ENCODE measurements around the gene PGBD2.
"Not testable (repeated sequence)": the region's sequence is repeated elsewhere in the genome, so short reads cannot be mapped to it uniquely, and the experiment has no call there.

Gene PGBD2

GRCh38 chr1:248904437-248905216 lies 1.4 kb upstream of the PGBD2 start:
- Mint-ChIP-seq H3K36me3 (ENCODE audit: low read depth) (no peaks in the 10 kb centered on the region), H3K27me3 (peaks cover 1% of the 10 kb centered on the region), H3K27ac (no peak overlapping the region), H3K4me3 (no peak overlapping the region), H3K9me3 (no peaks in the 10 kb centered on the region), H3K4me1 (ENCODE audit: low read depth) (peaks cover 25% of the 10 kb centered on the region)

- Mint-ChIP-seq H3K9me3 (no peaks in the 10 kb centered on the region), H3K4me1 (ENCODE audit: low read depth) (peaks cover 25% of the 10 kb centered on the region), H3K27me3 (no peaks in the 10 kb centered on the region), H3K27ac (peak overlapping the region; percentile 95), H3K4me3 (peak overlapping the region; percentile 93), H3K36me3 (ENCODE audit: low read depth) (no peaks in the 10 kb centered on the region)
Observed at GRCh38 chr1:248905662-248906008, 400 bp upstream of the PGBD2 start.

DNA sequence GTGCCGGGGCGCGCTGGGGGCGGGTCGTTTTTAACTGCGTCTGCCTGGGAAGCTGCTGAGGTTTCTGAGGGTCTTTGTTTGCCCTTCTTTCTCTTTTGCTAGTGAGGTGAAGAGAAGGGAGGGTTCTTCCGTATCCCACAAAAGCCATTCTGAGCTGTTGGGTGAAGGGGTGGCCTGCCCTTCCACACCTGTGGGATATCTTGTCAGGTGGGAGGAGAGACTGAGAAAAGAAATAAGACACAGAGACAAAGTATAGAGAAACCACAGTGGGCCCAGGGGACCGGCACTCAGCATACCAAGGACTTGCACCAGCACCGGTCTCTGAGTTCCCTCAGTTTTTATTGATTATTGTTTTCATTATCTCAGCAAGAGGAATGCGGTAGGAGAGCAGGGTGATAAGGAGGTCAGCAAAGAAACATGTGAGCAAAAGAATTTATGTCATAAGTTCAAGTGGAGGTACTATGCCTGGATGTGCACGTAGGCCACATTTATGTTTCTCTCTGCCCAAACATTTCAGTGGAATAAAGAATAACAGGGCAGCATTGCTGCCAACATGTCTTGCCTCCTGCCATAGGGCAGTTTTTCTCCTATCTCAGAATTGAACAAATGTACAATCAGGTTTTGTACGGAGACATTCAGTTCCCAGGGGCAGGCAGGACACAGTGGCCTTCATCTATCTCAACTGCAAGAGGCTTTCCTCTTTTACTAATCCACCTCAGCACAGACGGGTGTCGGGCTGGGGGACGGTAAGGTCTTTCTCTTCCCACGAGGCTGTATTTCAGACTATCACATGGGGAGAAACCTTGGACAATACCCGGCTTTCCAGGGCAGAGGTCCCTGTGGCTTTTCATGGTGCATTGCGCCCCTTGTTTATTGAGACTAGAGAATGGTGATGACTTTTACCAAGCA lies 972 bp downstream of the PGBD2 start:
- Mint-ChIP-seq H3K4me1 (ENCODE audit: low read depth) (peaks cover 25% of the 10 kb centered on the region), H3K9me3 (no peaks in the 10 kb centered on the region)

GRCh38 chr1:248910761-248911160 lies 4.7 kb downstream of the PGBD2 start:
- H3K27me3 Mint-ChIP-seq, result no peaks in the 10 kb centered on the region
- H3K9me3 Mint-ChIP-seq, result no peaks in the 10 kb centered on the region
- H3K4me1 Mint-ChIP-seq (ENCODE audit: low read depth), result peaks cover 18% of the 10 kb centered on the region
- no peak overlapping the region for H3K27ac Mint-ChIP-seq
- H3K4me3 Mint-ChIP-seq, result no peak overlapping the region
- H3K36me3 Mint-ChIP-seq (ENCODE audit: low read depth), result peaks cover 16% of the 10 kb centered on the region

More for the DNA sequence above, 972 bp downstream of the PGBD2 start:
- H3K36me3 Mint-ChIP-seq (ENCODE audit: low read depth), result no peaks in the 10 kb centered on the region
- no peaks in the 10 kb centered on the region for H3K27me3 Mint-ChIP-seq
- peak overlapping the region; percentile 90 for H3K27ac Mint-ChIP-seq
- H3K4me3 Mint-ChIP-seq, result peak overlapping the region; percentile 92

- Mint-ChIP-seq H3K27me3 (no peaks in the 10 kb centered on the region), H3K27ac (no peak overlapping the region), H3K9me3 (no peaks in the 10 kb centered on the region), H3K4me3 (no peak overlapping the region), H3K36me3 (ENCODE audit: low read depth) (peaks cover 35% of the 10 kb centered on the region), H3K4me1 (ENCODE audit: low read depth) (peaks cover under 1% of the 10 kb centered on the region)
Observed at GRCh38 chr1:248913933-248914332, 7.9 kb downstream of the PGBD2 start.

- Mint-ChIP-seq H3K36me3 (ENCODE audit: low read depth) (peaks cover 44% of the 10 kb centered on the region), H3K27me3 (no peaks in the 10 kb centered on the region), H3K9me3 (no peaks in the 10 kb centered on the region), H3K4me1 (ENCODE audit: low read depth) (no peaks in the 10 kb centered on the region), H3K4me3 (no peak overlapping the region), H3K27ac (no peak overlapping the region)
Observed at GRCh38 chr1:248914796-248915381, 8.9 kb downstream of the PGBD2 start.

DNA sequence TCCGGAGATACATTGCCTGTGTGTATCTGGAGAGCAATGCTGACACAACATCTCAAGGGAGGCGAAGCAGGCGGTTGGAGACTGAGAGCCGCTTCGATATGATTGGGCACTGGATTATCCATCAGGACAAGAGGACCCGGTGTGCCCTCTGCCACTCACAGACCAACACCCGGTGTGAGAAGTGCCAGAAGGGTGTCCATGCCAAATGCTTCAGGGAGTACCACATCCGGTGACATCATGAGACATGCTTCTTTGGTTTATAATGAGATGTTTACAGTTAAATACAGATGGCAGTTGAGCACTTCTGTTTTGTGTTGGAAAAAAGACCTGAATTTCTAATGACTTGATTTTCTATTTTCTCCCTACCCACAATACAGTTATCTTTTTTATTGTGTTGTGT lies 12.1 kb downstream of the PGBD2 start:
- Mint-ChIP-seq H3K4me1 (ENCODE audit: low read depth) (peaks cover under 1% of the 10 kb centered on the region), H3K27ac (no peak overlapping the region), H3K36me3 (ENCODE audit: low read depth) (peaks cover 63% of the 10 kb centered on the region), H3K27me3 (no peaks in the 10 kb centered on the region), H3K9me3 (no peaks in the 10 kb centered on the region), H3K4me3 (no peak overlapping the region)

- Mint-ChIP-seq H3K4me3 (no peak overlapping the region), H3K27ac (no peak overlapping the region), H3K36me3 (ENCODE audit: low read depth) (peaks cover 33% of the 10 kb centered on the region), H3K27me3 (no peaks in the 10 kb centered on the region), H3K4me1 (ENCODE audit: low read depth) (peaks cover 42% of the 10 kb centered on the region), H3K9me3 (no peaks in the 10 kb centered on the region)
Observed at GRCh38 chr1:248923352-248924338, 17.6 kb downstream of the PGBD2 start.

GRCh38 chr1:248924696-248925532 lies 18.9 kb downstream of the PGBD2 start:
- H3K36me3 Mint-ChIP-seq (ENCODE audit: low read depth), result peaks cover 24% of the 10 kb centered on the region
- H3K4me3 Mint-ChIP-seq, result peak overlapping the region; percentile 44
- H3K27me3 Mint-ChIP-seq, result no peaks in the 10 kb centered on the region
- H3K4me1 Mint-ChIP-seq (ENCODE audit: low read depth), result peaks cover 42% of the 10 kb centered on the region
- no peaks in the 10 kb centered on the region for H3K9me3 Mint-ChIP-seq
- peak overlapping the region; percentile 74 for H3K27ac Mint-ChIP-seq

DNA sequence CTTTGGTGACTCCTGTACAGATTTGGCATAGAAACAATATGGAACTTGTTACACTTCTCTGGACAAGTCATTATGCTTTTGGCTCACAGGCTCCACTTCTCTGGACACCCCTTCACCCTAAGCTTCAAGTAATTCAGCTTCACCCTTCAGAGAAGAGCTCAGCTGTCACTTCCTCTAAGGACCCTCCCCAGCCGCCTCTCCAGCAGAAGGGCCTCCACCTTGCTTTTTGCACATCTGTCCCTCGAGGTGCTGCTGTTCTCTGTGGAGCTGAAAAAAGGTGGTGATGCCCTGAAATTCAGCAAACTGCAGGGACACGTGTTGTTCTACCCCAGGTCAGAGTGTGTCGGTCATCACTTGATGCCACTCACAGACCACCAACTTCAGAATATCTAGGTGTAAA lies 19.8 kb downstream of the PGBD2 start:
- H3K4me3 Mint-ChIP-seq, H3K27me3 Mint-ChIP-seq, H3K9me3 Mint-ChIP-seq, H3K27ac Mint-ChIP-seq: not testable (repeated sequence)
- Mint-ChIP-seq H3K4me1 (ENCODE audit: low read depth) (peaks cover 42% of the 10 kb centered on the region), H3K36me3 (ENCODE audit: low read depth) (peaks cover 16% of the 10 kb centered on the region)

DNA sequence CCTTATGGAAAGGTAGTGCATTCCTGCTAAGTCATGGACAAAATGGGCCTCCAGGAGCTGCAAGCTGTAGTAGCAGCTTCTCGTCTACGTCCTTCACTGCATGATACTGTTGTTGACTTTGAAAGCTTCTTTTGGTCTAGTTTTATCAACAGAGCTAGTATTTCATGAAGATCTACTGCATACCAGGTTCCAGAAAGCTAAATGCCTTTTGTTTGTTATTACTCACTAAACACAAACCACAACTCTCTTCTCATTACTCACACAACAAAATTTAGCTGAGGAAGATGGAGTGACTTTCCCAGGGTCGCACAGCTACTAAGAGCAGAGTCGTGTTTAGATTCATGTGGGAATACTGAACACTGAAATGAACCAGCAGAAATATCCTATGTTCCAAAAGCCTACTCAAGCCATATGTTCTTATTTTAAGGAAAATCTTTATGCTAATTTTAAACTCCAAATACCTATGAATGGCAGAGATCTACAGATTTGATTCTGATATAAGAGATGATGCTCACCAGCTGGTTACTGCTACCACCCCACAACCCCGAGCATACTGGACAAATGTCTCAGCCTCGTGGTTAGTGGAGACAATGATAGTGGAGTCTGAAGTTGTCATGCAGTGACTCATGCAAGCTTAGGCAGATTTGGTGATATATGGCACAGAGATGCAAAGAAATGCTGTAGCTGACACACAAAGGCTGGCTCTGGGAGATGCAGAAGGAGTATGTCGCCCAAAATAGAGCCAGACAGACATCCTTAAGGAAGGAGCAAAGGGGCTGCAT lies 20.6 kb downstream of the PGBD2 start:
- Mint-ChIP-seq H3K4me3 (no peak overlapping the region), H3K27me3 (no peaks in the 10 kb centered on the region), H3K9me3 (no peaks in the 10 kb centered on the region), H3K36me3 (ENCODE audit: low read depth) (peaks cover 9% of the 10 kb centered on the region), H3K4me1 (ENCODE audit: low read depth) (peaks cover 42% of the 10 kb centered on the region), H3K27ac (peak overlapping the region; percentile 43)

DNA sequence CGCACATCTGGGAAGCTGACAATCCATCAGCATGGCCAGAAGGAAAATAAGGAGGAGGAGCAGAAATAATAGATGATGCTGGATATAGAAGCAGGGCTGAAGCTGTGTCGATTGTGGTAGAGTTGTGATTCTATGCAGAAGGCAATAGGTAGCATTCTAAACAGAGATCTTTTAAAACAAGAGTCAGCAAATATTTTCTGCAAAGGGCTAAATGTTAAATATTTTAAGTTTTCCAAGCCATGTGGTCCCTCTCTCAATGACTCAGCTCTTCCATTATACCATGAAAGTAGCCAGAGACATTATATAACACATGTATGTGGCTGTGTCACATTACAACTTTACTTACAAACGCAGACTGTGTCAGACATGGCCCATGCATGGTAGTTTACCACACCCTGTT lies 21.2 kb downstream of the PGBD2 start:
- peaks cover 42% of the 10 kb centered on the region for H3K4me1 Mint-ChIP-seq (ENCODE audit: low read depth)
- peak overlapping the region; percentile 43 for H3K27ac Mint-ChIP-seq
- H3K4me3 Mint-ChIP-seq; H3K9me3 Mint-ChIP-seq; H3K36me3 Mint-ChIP-seq (ENCODE audit: low read depth); H3K27me3 Mint-ChIP-seq: not testable (repeated sequence)

- H3K27me3 Mint-ChIP-seq; H3K27ac Mint-ChIP-seq; H3K9me3 Mint-ChIP-seq; H3K4me3 Mint-ChIP-seq; H3K36me3 Mint-ChIP-seq (ENCODE audit: low read depth): not testable (repeated sequence)
- H3K4me1 Mint-ChIP-seq (ENCODE audit: low read depth), result peaks cover 42% of the 10 kb centered on the region
Observed at GRCh38 chr1:248928122-248928521, 22.1 kb downstream of the PGBD2 start.
